Inflammatory macrophage treated with lipopolysaccharide for 1 hour (primary cell): Measurements from ENCODE around the gene PNMA6A.
A peak's percentile ranks its signal among the peaks of the same experiment; 100 is the strongest.
"Not testable (repeated sequence)": the region's sequence is repeated elsewhere in the genome, so short reads cannot be mapped to it uniquely, and the experiment has no call there.

Source experiments
- DNase-seq, 2 donors: peaks; one replicate each; pipeline ENCODE4 v3.0.0-alpha.2; 2020 to 2022

Gene PNMA6A

GRCh38 chrX:153071909-153072583, at the start of gene PNMA6A:
PNMA6A (plus strand) TSS chrX:153072454; CDS start chrX:153073063, 609 bp downstream.
- not testable (repeated sequence) for DNase-seq

- not testable (repeated sequence) for DNase-seq
Measured at GRCh38 chrX:153026501-153026900, 45.8 kb upstream of the PNMA6A start.

GRCh38 chrX:153028487-153028886, 43.8 kb upstream of the PNMA6A start:
- not testable (repeated sequence) for DNase-seq

- DNase-seq = no peak
Measured at GRCh38 chrX:153029162-153029561, 43.1 kb upstream of the PNMA6A start.

- no peak for DNase-seq
Measured at GRCh38 chrX:153029875-153030274, 42.4 kb upstream of the PNMA6A start.

- no peak for DNase-seq
Measured at GRCh38 chrX:153030801-153031200, 41.5 kb upstream of the PNMA6A start.

- DNase-seq = peak; percentile 57 to 86
Measured at GRCh38 chrX:153032397-153033118, 39.7 kb upstream of the PNMA6A start.

- DNase-seq = no peak
Measured at GRCh38 chrX:153049093-153049492, 23.2 kb upstream of the PNMA6A start.

GRCh38 chrX:153052534-153052933, 19.7 kb upstream of the PNMA6A start:
- DNase-seq = no peak

- no peak for DNase-seq
Measured at GRCh38 chrX:153055871-153056749, 16.1 kb upstream of the PNMA6A start, which contains the start of gene PNMA3. PNMA3 (plus strand) TSS chrX:153056470; CDS start chrX:153057056, 586 bp downstream.

GRCh38 chrX:153057281-153057680, 15.0 kb upstream of the PNMA6A start:
- DNase-seq = no peak

GRCh38 chrX:153059191-153060094, 12.8 kb upstream of the PNMA6A start:
- no peak for DNase-seq

- DNase-seq = no peak
Measured at GRCh38 chrX:153060095-153060445, 12.2 kb upstream of the PNMA6A start.

GRCh38 chrX:153061732-153062131, 10.5 kb upstream of the PNMA6A start:
- no peak for DNase-seq

GRCh38 chrX:153063315-153063714, 8.9 kb upstream of the PNMA6A start:
- no peak for DNase-seq

GRCh38 chrX:153064061-153064460, 8.2 kb upstream of the PNMA6A start:
- no peak for DNase-seq

GRCh38 chrX:153065389-153065788, 6.9 kb upstream of the PNMA6A start:
- no peak for DNase-seq

- DNase-seq = not testable (repeated sequence)
Measured at GRCh38 chrX:153066402-153066801, 5.9 kb upstream of the PNMA6A start.

- DNase-seq = not testable (repeated sequence)
Measured at GRCh38 chrX:153073331-153073730, 1.1 kb downstream of the PNMA6A start.

- DNase-seq = no peak
Measured at GRCh38 chrX:153074262-153074899, 2.1 kb downstream of the PNMA6A start.

- no peak for DNase-seq
Measured at GRCh38 chrX:153074935-153075334, 2.7 kb downstream of the PNMA6A start.

GRCh38 chrX:153075366-153075765, 3.1 kb downstream of the PNMA6A start:
- DNase-seq = no peak
